Stimulated activated CD4-positive, alpha-beta T cell treated with anti-CD3 and anti-CD28 coated beads, TNF-alpha, amount 100 ng/mL, for 4 hours (primary cell): ENCODE data around the gene DBT.
"Not testable (repeated sequence)": the region's sequence is repeated elsewhere in the genome, so short reads cannot be mapped to it uniquely, and the experiment has no call there.

Source experiments
- DNase-seq, 3 experiments: peaks; one replicate each; pipeline ENCODE4 v3.0.0-alpha.2; 2020; ENCODE audit warnings: low read depth in 3 of 3

DBT gene

GRCh38 chr1:100249537-100250257 is at the start of gene DBT:
Gene DBT (minus strand): TSS chr1:100249834. CDS start chr1:100249820, 14 bp downstream.
- DNase-seq, result peak; percentile 70 to 82 (median 78)

GRCh38 chr1:100298512-100298911 is 48.9 kb upstream of the DBT start:
- DNase-seq, result no peak

GRCh38 chr1:100296997-100297396 is 47.4 kb upstream of the DBT start:
- DNase-seq, result not testable (repeated sequence)

GRCh38 chr1:100296140-100296539 is 46.5 kb upstream of the DBT start:
- DNase-seq, result no peak

- DNase-seq, result no peak
Measured at GRCh38 chr1:100292711-100293110, 43.1 kb upstream of the DBT start.

GRCh38 chr1:100290291-100290690 is 40.7 kb upstream of the DBT start:
- DNase-seq, result no peak

GRCh38 chr1:100287162-100287561 is 37.5 kb upstream of the DBT start:
- DNase-seq, result no peak

GRCh38 chr1:100284591-100284990 is 35.0 kb upstream of the DBT start:
- DNase-seq, result no peak

- no peak for DNase-seq
Measured at GRCh38 chr1:100279954-100280682, 30.5 kb upstream of the DBT start.

- DNase-seq, result no peak
Measured at GRCh38 chr1:100279358-100279923, 29.8 kb upstream of the DBT start.

GRCh38 chr1:100277866-100278265 is 28.2 kb upstream of the DBT start:
- no peak for DNase-seq

- DNase-seq, result no peak
Measured at GRCh38 chr1:100268202-100268601, 18.6 kb upstream of the DBT start.

- no peak for DNase-seq
Measured at GRCh38 chr1:100267284-100267683, 17.6 kb upstream of the DBT start.

GRCh38 chr1:100266741-100267140 is 17.1 kb upstream of the DBT start:
- DNase-seq, result no peak

GRCh38 chr1:100265931-100266740 is 16.5 kb upstream of the DBT start, which contains the start of gene RTCA:
Gene RTCA (plus strand): TSS chr1:100266216. CDS start chr1:100266376, 160 bp downstream.
- DNase-seq, result peak; percentile 86 to 92 (median 87)

GRCh38 chr1:100265562-100265930 is 15.9 kb upstream of the DBT start:
- DNase-seq, result no peak

- DNase-seq, result not testable (repeated sequence)
Measured at GRCh38 chr1:100264081-100264480, 14.4 kb upstream of the DBT start.

- no peak for DNase-seq
Measured at GRCh38 chr1:100261686-100262085, 12.1 kb upstream of the DBT start.

GRCh38 chr1:100258427-100258826 is 8.8 kb upstream of the DBT start:
- not testable (repeated sequence) for DNase-seq

GRCh38 chr1:100256273-100256672 is 6.6 kb upstream of the DBT start:
- DNase-seq, result not testable (repeated sequence)

- no peak for DNase-seq
Measured at GRCh38 chr1:100253552-100253951, 3.9 kb upstream of the DBT start.

GRCh38 chr1:100252901-100253300 is 3.3 kb upstream of the DBT start:
- no peak for DNase-seq
